GM10266 (cell line): ENCODE data around the gene C14orf132.

Experiments
- DNase-seq: peaks from one replicate; pipeline ENCODE4 v3.0.0; 2012; ENCODE audit errors: extremely low spot score
- TF ChIP-seq, protein P1 (sequence below): IDR thresholded peaks from 2 replicates; pipeline ENCODE4 v1.5.1; 2012; ENCODE audit warnings: mild to moderate bottlenecking, low read depth; ENCODE audit not compliant: control insufficient read depth, insufficient read depth; ENCODE audit errors: missing control alignments

The C14orf132 gene

DNA sequence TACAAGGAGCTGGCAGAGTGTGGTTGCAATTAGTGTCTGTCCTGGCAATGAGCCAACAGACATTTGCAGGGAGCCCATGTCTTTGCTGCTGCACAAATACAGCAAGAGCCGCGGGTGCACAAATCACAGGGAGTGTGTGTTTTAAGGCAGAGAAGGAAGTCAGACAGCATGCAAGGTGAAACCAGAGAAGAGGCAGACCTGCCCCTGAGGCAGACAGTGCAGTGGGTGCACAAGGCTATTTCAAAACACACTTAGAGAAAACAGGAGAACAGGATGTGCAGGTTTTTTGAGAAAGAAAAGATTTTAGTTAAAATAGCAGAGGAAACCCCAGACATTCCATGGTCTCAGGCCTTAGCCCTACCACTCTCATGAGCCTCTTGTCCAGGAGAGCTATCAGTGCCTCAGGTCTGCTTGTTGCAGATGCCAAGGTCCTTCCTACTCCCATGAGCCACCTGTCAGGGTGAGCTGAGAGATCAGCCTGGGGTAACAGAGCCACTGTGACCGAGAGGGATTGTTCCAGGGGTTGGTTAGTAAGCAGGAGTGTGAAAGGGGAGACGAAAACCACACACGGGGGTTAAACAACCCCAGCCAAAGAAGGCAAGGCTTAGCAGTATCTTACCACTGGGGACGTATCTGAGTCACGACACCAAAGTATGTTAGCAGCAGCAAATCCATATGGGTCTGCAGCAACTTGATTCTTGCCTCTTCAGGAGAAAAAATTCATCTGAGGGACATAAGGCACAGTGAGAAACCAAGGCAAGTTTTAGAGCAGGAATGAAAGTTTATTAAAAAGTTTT lies 78.1 kb downstream of the C14orf132 start:
- TF ChIP-seq, protein P1, sequence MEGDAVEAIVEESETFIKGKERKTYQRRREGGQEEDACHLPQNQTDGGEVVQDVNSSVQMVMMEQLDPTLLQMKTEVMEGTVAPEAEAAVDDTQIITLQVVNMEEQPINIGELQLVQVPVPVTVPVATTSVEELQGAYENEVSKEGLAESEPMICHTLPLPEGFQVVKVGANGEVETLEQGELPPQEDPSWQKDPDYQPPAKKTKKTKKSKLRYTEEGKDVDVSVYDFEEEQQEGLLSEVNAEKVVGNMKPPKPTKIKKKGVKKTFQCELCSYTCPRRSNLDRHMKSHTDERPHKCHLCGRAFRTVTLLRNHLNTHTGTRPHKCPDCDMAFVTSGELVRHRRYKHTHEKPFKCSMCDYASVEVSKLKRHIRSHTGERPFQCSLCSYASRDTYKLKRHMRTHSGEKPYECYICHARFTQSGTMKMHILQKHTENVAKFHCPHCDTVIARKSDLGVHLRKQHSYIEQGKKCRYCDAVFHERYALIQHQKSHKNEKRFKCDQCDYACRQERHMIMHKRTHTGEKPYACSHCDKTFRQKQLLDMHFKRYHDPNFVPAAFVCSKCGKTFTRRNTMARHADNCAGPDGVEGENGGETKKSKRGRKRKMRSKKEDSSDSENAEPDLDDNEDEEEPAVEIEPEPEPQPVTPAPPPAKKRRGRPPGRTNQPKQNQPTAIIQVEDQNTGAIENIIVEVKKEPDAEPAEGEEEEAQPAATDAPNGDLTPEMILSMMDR = no peak
- no peak for DNase-seq

DNA sequence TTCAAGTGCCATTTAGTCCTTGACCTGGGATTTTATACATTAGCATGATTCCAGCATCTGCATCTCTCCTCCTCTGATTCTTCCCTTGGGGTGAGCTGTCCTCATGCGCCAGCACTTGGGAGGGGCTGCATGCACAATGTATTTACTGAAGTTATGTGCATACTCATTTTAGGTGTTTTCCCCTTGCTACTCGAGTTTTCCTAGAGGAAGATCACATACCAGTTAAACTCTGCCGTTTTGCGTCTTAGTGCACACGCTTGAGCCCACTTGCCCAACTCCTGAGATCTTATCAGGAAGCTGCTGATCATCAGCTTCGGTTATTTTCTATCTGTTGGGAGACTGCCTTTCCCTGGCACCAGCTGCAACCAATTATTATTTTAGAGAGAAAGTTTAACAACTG lies 78.8 kb downstream of the C14orf132 start:
- TF ChIP-seq, protein P1 = no peak
- DNase-seq = no peak

DNA sequence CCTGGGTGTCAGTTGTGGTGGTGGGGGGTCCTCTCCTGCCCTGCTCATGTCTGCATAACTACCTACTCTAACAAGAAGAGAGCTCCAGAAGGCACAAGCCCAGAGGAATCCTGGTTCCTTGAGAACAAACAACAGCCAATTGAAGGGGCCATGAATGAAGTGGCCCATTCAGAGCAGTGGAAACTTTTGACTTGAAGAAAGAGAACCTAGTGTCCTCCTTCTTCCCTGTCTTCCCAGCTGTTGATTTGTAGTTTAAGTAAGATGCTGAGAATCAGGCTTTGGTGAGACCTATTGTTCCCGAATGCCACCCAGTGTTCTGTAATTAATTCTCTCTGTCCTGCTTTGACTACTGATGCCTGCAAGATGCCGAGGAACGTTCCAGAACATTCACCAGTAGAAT lies 79.2 kb downstream of the C14orf132 start:
- no peak for DNase-seq

DNA sequence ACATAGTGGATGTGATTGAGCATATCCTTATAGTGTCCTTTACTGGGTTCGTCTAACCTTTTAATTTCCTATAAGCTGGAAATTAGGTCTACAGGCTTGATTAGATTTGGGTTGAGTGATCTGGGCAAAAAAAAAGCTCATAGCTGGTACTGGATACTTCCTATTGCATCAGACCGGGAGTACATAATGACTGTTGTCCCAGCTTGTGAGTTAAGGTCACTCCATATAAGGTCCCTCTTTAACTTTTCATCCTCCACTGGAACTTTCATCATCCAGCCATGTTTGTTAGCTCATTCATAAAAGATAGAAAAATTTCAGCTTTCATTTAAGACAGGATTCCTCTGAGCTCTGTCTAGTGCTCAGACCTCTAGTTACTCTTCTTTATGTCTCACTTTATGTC lies 80.8 kb downstream of the C14orf132 start:
- TF ChIP-seq, protein P1 = no peak
- no peak for DNase-seq

More for the DNA sequence above, 79.2 kb downstream of the C14orf132 start:
- TF ChIP-seq, protein P1 = no peak

DNA sequence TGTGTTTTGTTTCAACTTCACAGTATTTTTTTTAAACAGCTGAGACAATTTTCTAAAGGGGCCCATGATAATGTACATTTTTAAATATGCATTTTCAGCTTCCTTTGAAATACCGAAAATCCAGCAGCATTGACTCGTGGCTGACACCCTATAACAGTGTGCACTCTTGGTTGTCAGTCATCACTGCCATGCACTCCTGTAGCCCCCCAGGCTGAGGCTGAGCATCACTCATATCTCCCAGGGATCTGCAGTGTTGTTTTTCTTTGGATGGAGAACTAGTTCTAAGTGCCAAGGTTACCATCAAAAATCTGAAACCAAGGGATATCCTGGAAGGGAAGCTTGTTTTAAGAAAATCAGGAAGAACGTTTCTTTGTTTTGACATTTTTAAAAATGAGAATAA lies 81.2 kb downstream of the C14orf132 start:
- no peak for DNase-seq
- TF ChIP-seq, protein P1 = no peak

DNA sequence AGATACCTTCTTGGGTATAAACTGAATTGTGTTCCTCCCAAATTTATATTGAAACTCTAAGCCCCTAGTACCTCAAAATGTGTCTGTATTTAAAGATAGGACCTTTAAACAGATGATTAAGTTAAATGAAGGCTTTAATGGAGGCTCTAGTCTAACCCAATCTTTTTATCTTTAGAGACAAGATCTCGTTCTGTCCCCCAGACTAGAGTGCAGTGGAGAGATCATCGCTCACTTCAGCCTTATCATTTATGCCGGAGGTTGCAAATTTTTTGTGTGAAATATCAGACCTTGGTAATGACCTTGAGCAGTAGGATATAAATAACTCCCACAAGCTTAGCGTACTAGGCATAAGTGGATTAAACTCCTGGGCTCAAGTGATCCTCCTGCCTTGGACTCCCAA lies 81.8 kb downstream of the C14orf132 start:
- TF ChIP-seq, protein P1 = no peak
- no peak for DNase-seq

DNA sequence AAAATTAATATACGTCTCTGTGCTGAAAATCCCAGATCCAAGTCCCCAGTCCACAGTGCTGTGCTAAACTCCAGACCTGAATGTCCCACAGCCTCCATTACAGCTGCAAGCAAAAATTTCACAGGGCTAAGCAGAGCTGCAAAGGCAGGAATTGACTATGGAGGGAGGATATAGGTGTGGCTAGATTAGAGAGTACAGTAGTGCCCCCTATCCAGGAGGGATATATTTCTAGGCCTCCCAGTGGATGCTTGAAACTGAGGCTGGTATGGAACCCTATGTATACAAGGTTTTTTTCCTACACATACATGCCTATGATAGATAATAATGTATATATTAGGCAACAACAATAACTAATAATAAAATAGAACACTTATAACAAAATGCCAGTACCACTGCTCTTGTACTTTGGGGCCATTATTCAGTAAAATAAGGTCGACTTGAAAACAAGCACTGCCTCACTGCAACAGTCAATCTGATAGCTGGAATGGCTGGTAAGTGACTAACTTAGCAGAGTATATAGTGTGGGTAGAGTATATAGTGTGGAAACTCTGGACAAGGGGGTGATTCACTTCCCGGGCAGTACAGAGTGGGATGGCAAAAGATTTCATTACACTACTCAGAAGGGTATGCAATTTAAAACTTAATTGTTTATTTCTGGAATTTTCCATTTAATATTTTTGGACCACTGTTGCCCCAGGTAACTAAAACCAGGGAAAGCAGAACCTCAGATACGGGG lies 82.7 kb downstream of the C14orf132 start:
- TF ChIP-seq, protein P1 = no peak

More for the DNA sequence above, 82.7 kb downstream of the C14orf132 start:
- no peak for DNase-seq
